GM23338 (cell line): Measurements from ENCODE around the gene ABCB8.

Experiments used
- CREB1 ChIP-seq: fragments of 250-450 bp; sonication (Bioruptor Pico); IDR thresholded peaks from 2 replicates; pipeline ENCODE4 v1.5.0; 2020; ENCODE audit warnings: low read depth, mild to moderate bottlenecking, moderate library complexity
- EZH2 ChIP-seq: fragments of 200-600 bp; sonication (generic); IDR thresholded peaks from one replicate; pipeline ENCODE4 v1.8.0; 2017; ENCODE audit warnings: antibody characterized with exemption, mild to moderate bottlenecking, low read depth; ENCODE audit not compliant: unreplicated experiment
- EZH2phosphoT487 ChIP-seq: fragments of 200-600 bp; sonication (generic); IDR thresholded peaks from one replicate; pipeline ENCODE4 v1.8.1; 2018; ENCODE audit warnings: antibody characterized with exemption; ENCODE audit not compliant: unreplicated experiment
- JUNB ChIP-seq: IDR thresholded peaks from one replicate; pipeline ENCODE4 v1.6.1; 2016; ENCODE audit warnings: antibody characterized with exemption; ENCODE audit not compliant: unreplicated experiment
- NANOG ChIP-seq: IDR thresholded peaks from 2 replicates; pipeline ENCODE4 v1.6.1; 2016; ENCODE audit warnings: antibody characterized with exemption, borderline replicate concordance
- POLR2AphosphoS5 ChIP-seq: IDR thresholded peaks from 2 replicates; pipeline ENCODE4 v1.6.1; 2016; ENCODE audit warnings: antibody characterized with exemption, low read depth
- ZNF114 ChIP-seq: fragments of 250-450 bp; sonication (Bioruptor Pico); IDR thresholded peaks from 2 replicates; pipeline ENCODE4 v1.5.0; 2020; ENCODE audit warnings: mild to moderate bottlenecking, moderate library complexity
- ZNF331 ChIP-seq: fragments of 250-450 bp; sonication (Bioruptor Pico); IDR thresholded peaks from 2 replicates; pipeline ENCODE4 v1.5.0; 2020; ENCODE audit warnings: low read depth, mild to moderate bottlenecking, moderate library complexity
- TF ChIP-seq, protein P1 (sequence below), 2 experiments: fragments of 200-600 bp in 1 of 2; sonication (generic) in 1 of 2; conservative IDR thresholded peaks; 2 replicates each; pipeline versions ENCODE4 v1.5.1 to v1.6.1; 2016 to 2017; ENCODE audit warnings: antibody characterized with exemption in 2 of 2, low read depth in 2 of 2, mild to moderate bottlenecking in 2 of 2, moderate library complexity in 1 of 2
- TF ChIP-seq, protein P2 (sequence below): IDR thresholded peaks from one replicate; pipeline ENCODE4 v1.6.1; 2018; ENCODE audit warnings: antibody characterized with exemption; ENCODE audit not compliant: unreplicated experiment
- TF ChIP-seq, protein P3 (sequence below): IDR thresholded peaks from 2 replicates; pipeline ENCODE4 v1.6.1; 2016; ENCODE audit warnings: antibody characterized with exemption

DNA sequence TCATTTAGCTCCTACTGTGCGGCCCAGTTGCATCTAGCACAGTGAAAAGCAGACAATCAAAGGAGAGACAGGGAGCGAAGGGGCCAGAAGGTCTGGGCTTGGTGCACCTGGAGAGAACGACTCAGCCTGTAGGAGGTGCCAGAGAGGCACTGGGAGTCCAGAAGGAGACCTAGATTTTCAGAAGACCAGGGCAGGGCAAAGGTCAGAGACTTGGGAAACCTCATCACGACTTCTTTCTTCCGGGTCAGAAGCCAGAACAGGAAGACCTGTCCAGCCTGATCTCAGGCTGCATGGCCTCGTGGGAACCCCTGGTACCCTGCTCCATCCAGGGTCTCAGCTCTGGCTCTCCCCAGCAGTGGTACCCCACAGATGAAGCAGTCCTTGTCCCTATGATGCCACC is 63.2 kb downstream of the ABCB8 start:
- TF ChIP-seq, protein P1, sequence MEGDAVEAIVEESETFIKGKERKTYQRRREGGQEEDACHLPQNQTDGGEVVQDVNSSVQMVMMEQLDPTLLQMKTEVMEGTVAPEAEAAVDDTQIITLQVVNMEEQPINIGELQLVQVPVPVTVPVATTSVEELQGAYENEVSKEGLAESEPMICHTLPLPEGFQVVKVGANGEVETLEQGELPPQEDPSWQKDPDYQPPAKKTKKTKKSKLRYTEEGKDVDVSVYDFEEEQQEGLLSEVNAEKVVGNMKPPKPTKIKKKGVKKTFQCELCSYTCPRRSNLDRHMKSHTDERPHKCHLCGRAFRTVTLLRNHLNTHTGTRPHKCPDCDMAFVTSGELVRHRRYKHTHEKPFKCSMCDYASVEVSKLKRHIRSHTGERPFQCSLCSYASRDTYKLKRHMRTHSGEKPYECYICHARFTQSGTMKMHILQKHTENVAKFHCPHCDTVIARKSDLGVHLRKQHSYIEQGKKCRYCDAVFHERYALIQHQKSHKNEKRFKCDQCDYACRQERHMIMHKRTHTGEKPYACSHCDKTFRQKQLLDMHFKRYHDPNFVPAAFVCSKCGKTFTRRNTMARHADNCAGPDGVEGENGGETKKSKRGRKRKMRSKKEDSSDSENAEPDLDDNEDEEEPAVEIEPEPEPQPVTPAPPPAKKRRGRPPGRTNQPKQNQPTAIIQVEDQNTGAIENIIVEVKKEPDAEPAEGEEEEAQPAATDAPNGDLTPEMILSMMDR (conservative IDR thresholded peaks at IDR 0.05; ENCODE audit: low read depth in 2 of 2): peak; percentile 72 to 82
- TF ChIP-seq, protein P2, sequence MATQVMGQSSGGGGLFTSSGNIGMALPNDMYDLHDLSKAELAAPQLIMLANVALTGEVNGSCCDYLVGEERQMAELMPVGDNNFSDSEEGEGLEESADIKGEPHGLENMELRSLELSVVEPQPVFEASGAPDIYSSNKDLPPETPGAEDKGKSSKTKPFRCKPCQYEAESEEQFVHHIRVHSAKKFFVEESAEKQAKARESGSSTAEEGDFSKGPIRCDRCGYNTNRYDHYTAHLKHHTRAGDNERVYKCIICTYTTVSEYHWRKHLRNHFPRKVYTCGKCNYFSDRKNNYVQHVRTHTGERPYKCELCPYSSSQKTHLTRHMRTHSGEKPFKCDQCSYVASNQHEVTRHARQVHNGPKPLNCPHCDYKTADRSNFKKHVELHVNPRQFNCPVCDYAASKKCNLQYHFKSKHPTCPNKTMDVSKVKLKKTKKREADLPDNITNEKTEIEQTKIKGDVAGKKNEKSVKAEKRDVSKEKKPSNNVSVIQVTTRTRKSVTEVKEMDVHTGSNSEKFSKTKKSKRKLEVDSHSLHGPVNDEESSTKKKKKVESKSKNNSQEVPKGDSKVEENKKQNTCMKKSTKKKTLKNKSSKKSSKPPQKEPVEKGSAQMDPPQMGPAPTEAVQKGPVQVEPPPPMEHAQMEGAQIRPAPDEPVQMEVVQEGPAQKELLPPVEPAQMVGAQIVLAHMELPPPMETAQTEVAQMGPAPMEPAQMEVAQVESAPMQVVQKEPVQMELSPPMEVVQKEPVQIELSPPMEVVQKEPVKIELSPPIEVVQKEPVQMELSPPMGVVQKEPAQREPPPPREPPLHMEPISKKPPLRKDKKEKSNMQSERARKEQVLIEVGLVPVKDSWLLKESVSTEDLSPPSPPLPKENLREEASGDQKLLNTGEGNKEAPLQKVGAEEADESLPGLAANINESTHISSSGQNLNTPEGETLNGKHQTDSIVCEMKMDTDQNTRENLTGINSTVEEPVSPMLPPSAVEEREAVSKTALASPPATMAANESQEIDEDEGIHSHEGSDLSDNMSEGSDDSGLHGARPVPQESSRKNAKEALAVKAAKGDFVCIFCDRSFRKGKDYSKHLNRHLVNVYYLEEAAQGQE: no peak
- TF ChIP-seq POLR2AphosphoS5: no peak
- no peak for TF ChIP-seq EZH2
- no peak for TF ChIP-seq ZNF331 (CRISPR knock-in tag)
- TF ChIP-seq EZH2phosphoT487: no peak
- TF ChIP-seq, protein P3, sequence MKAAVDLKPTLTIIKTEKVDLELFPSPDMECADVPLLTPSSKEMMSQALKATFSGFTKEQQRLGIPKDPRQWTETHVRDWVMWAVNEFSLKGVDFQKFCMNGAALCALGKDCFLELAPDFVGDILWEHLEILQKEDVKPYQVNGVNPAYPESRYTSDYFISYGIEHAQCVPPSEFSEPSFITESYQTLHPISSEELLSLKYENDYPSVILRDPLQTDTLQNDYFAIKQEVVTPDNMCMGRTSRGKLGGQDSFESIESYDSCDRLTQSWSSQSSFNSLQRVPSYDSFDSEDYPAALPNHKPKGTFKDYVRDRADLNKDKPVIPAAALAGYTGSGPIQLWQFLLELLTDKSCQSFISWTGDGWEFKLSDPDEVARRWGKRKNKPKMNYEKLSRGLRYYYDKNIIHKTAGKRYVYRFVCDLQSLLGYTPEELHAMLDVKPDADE: no peak
- TF ChIP-seq JUNB: no peak
- no peak for TF ChIP-seq CREB1 (CRISPR knock-in tag)
- no peak for TF ChIP-seq ZNF114 (CRISPR knock-in tag)
- no peak for TF ChIP-seq NANOG
